K562 (cell line): Measurements from ENCODE around the gene TRAF3IP3. TPM values are rescaled to one million over a fixed set of nuclear protein-coding genes. Genes with fewer than 3 reads are reported as not detected.
A peak's percentile ranks its signal among the peaks of the same experiment; 100 is the strongest.

Source experiments
- ARID1B ChIP-seq: fragments of 450-650 bp; IDR thresholded peaks from 2 replicates; pipeline ENCODE4 v1.6.1; 2016; ENCODE audit warnings: antibody characterized with exemption, mild to moderate bottlenecking, inconsistent platforms
- HDAC3 ChIP-seq: fragments of 450-650 bp; IDR thresholded peaks from 2 replicates; pipeline ENCODE4 v1.6.1; 2018; ENCODE audit warnings: borderline replicate concordance, mild to moderate bottlenecking, moderate library complexity; ENCODE audit not compliant: partially characterized antibody
- HNRNPLL ChIP-seq: fragments of 200-400 bp; formaldehyde crosslinking; IDR thresholded peaks from 2 replicates; pipeline ENCODE4 v1.6.1; 2017; ENCODE audit warnings: low read length, low read depth, mild to moderate bottlenecking; ENCODE audit not compliant: poor library complexity, severe bottlenecking
- MCM5 ChIP-seq: fragments of 450-650 bp; IDR thresholded peaks from 2 replicates; pipeline ENCODE4 v1.6.1; 2016; ENCODE audit warnings: low read depth
- SETDB1 ChIP-seq: IDR thresholded peaks from one replicate; pipeline ENCODE4 v1.6.1; 2012; ENCODE audit warnings: low read length, control low read depth, inconsistent platforms
- SMARCC2 ChIP-seq: fragments of 450-650 bp; IDR thresholded peaks from 2 replicates; pipeline ENCODE4 v1.6.1; 2017; ENCODE audit warnings: antibody characterized with exemption, moderate library complexity, mild to moderate bottlenecking, low read depth
- ZNF583 ChIP-seq: fragments of 250-450 bp; sonication (Bioruptor Pico); IDR thresholded peaks from 2 replicates; pipeline ENCODE4 v1.4.0; 2020
- polyA plus RNA-seq, 8 experiments: library from polyadenylated mRNA; depleted of rRNA in 4 of 8; stranded (reverse) in 5 of 8; unstranded in 3 of 8; fragments of >200 nt; fragmentation: Nextera tagmentation in 2 of 8; fragmentation: Illumina TruSeq in 1 of 8; extraction: Ambion mirVana in 2 of 8; extraction: Trizol in 1 of 8; gene quantifications; 2 replicates each; pipeline versions ENCODE4 v1.2.1 to v1.2.3, GENCODE V29; 2011 to 2014; ENCODE audit warnings: inconsistent platforms in 1 of 8, missing spikeins in 1 of 8
- total RNA-seq, 7 experiments: library from RNA; depleted of rRNA in 6 of 7; stranded (reverse); fragments of >200 nt in 6 of 7; fragmentation: Illumina TruSeq in 2 of 7; extraction: Trizol in 2 of 7; gene quantifications; 2 replicates each; pipeline versions ENCODE4 v1.2.1 to v1.2.3, GENCODE V29; 2011 to 2021; ENCODE audit warnings: low replicate concordance in 1 of 7
- TF ChIP-seq, protein P1 (sequence below): fragments of 450-650 bp; IDR thresholded peaks from 2 replicates; pipeline ENCODE4 v1.7.0; 2016; ENCODE audit warnings: borderline replicate concordance
- TF ChIP-seq, protein P2 (sequence below): fragments of 450-650 bp; formaldehyde crosslinking; IDR thresholded peaks from 2 replicates; pipeline ENCODE4 v1.4.0; 2020; ENCODE audit warnings: mild to moderate bottlenecking, moderate library complexity
- TF ChIP-seq, protein P3 (sequence below): IDR thresholded peaks from 2 replicates; pipeline ENCODE4 v1.6.1; 2012; ENCODE audit warnings: low read depth, low read length, improper control_type of control experiment, borderline replicate concordance
- TF ChIP-seq, protein P4 (sequence below): sonication (generic); formaldehyde crosslinking; IDR thresholded peaks from 2 replicates; pipeline ENCODE4 v1.8.0; 2022; ENCODE audit warnings: mild to moderate bottlenecking, missing genetic modification reagents, borderline replicate concordance

TRAF3IP3 gene
- total and polyA plus RNA-seq, 9 of the 15 experiments (the other 6 are each of a cell fraction or from before 2014, with no cell fraction given), result 0.06 to 1.1 (median 0.31) TPM

DNA sequence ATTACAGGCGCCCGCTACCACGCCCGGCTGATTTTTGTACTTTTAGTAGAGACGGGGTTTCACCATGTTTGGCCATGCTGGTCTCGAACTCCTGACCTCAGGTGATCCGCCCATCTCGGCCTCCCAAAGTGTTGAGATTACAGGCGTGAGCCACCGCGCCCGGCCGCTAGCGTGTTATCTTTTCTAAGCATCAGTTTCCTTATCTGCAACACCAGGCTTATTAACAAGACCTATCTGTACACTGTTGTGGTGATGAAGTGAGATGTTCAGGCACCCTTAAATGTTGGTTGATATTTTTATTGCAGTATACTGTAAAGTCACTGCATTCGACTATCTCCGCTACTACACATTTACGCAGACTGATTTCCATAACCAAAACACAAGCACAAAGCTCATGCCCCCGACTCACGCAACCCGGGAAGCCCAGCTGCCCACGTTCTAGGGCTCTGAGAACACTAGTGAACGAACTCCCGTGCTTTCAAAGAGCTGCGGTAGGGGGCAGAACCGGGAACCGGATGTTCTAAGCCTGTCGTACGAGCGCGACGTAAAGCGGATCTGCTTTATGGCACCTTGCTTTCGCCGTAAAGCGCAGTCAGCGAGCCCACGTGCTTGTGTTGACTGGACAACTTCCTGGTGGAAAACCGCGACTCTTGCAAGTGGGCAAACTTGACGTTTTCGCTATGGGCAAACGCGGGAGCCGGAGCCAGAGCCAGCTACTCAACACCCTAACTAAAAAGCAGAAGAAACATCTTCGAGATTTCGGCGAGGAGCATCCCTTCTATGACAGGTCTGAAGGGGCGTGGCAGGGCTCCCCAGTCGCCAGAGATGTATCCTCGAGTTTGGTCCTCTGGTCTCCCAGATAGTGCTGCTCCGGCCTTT, 71.8 kb downstream of the TRAF3IP3 start, which contains the start of gene UTP25 (continued):
- TF ChIP-seq, protein P1, sequence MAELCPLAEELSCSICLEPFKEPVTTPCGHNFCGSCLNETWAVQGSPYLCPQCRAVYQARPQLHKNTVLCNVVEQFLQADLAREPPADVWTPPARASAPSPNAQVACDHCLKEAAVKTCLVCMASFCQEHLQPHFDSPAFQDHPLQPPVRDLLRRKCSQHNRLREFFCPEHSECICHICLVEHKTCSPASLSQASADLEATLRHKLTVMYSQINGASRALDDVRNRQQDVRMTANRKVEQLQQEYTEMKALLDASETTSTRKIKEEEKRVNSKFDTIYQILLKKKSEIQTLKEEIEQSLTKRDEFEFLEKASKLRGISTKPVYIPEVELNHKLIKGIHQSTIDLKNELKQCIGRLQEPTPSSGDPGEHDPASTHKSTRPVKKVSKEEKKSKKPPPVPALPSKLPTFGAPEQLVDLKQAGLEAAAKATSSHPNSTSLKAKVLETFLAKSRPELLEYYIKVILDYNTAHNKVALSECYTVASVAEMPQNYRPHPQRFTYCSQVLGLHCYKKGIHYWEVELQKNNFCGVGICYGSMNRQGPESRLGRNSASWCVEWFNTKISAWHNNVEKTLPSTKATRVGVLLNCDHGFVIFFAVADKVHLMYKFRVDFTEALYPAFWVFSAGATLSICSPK, result peak; percentile 13; the same call in 1 of the 2 replicates
- TF ChIP-seq SETDB1, result no peak
- TF ChIP-seq, protein P2, sequence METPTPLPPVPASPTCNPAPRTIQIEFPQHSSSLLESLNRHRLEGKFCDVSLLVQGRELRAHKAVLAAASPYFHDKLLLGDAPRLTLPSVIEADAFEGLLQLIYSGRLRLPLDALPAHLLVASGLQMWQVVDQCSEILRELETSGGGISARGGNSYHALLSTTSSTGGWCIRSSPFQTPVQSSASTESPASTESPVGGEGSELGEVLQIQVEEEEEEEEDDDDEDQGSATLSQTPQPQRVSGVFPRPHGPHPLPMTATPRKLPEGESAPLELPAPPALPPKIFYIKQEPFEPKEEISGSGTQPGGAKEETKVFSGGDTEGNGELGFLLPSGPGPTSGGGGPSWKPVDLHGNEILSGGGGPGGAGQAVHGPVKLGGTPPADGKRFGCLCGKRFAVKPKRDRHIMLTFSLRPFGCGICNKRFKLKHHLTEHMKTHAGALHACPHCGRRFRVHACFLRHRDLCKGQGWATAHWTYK (CRISPR knock-in tag), result 0 out of 2 replicates have a peak, but pooled peaks have one; percentile 17
- TF ChIP-seq, protein P3, sequence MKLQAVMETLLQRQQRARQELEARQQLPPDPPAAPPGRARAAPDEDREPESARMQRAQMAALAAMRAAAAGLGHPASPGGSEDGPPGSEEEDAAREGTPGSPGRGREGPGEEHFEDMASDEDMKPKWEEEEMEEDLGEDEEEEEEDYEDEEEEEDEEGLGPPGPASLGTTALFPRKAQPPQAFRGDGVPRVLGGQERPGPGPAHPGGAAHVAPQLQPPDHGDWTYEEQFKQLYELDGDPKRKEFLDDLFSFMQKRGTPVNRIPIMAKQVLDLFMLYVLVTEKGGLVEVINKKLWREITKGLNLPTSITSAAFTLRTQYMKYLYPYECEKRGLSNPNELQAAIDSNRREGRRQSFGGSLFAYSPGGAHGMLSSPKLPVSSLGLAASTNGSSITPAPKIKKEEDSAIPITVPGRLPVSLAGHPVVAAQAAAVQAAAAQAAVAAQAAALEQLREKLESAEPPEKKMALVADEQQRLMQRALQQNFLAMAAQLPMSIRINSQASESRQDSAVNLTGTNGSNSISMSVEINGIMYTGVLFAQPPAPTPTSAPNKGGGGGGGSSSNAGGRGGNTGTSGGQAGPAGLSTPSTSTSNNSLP, result no peak
- TF ChIP-seq SMARCC2, result peak; percentile 80; the same call in 1 of the 2 replicates
- TF ChIP-seq ZNF583, result no peak; the same call in 1 of the 2 replicates
- TF ChIP-seq MCM5, result no peak
- TF ChIP-seq, protein P4, sequence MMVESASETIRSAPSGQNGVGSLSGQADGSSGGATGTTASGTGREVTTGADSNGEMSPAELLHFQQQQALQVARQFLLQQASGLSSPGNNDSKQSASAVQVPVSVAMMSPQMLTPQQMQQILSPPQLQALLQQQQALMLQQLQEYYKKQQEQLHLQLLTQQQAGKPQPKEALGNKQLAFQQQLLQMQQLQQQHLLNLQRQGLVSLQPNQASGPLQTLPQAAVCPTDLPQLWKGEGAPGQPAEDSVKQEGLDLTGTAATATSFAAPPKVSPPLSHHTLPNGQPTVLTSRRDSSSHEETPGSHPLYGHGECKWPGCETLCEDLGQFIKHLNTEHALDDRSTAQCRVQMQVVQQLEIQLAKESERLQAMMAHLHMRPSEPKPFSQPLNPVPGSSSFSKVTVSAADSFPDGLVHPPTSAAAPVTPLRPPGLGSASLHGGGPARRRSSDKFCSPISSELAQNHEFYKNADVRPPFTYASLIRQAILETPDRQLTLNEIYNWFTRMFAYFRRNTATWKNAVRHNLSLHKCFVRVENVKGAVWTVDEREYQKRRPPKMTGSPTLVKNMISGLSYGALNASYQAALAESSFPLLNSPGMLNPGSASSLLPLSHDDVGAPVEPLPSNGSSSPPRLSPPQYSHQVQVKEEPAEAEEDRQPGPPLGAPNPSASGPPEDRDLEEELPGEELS, result no peak
- peak; percentile 81 for TF ChIP-seq HNRNPLL
- TF ChIP-seq HDAC3, result peak; percentile 61
- TF ChIP-seq ARID1B, result peak; percentile 94
